ENCODE data around the gene CYP4F22.

- no peak for TF ChIP-seq POLR2AphosphoS5 (IDR thresholded peaks at IDR 0.05; ENCODE audit: low read depth, low read length)
- TF ChIP-seq POLR2A (IDR thresholded peaks at IDR 0.05; ENCODE audit: low read depth, low read length), result no peak
- no peak for TF ChIP-seq TAF1 (IDR thresholded peaks at IDR 0.05; ENCODE audit: low read depth, low read length)
These were observed 81.6 kb downstream of the CYP4F22 start for GRCh38 chr19:15589760-15590451.
